HG02588 (cell line): Measurements from ENCODE around the gene SMIM44.
A peak's percentile ranks its signal among the peaks of the same experiment; 100 is the strongest.

ENCODE experiments used
- ATAC-seq: cut with Tn5 transposase; IDR thresholded peaks from one replicate; pipeline ENCODE4 v1.9.1; 2021; ENCODE audit warnings: mild to moderate bottlenecking, moderate library complexity; ENCODE audit not compliant: unreplicated experiment

SMIM44 gene

GRCh38 chr19:3501780-3502179 is 18.5 kb upstream of the SMIM44 start:
- no peak for ATAC-seq

- peak; percentile 82 for ATAC-seq
Measured at GRCh38 chr19:3500429-3501101, 17.3 kb upstream of the SMIM44 start, which contains the start of gene DOHH. TSS of gene DOHH (minus strand) at chr19:3500674. CDS start at chr19:3496814, 3,860 bp downstream.

GRCh38 chr19:3499738-3500428 is 16.6 kb upstream of the SMIM44 start:
- peak; percentile 9 for ATAC-seq

GRCh38 chr19:3497757-3498520 is 14.7 kb upstream of the SMIM44 start:
- no peak for ATAC-seq

GRCh38 chr19:3496392-3497273 is 13.4 kb upstream of the SMIM44 start:
- ATAC-seq = no peak

GRCh38 chr19:3494559-3494958 is 11.3 kb upstream of the SMIM44 start:
- no peak for ATAC-seq

GRCh38 chr19:3494051-3494450 is 10.8 kb upstream of the SMIM44 start:
- no peak for ATAC-seq

GRCh38 chr19:3493651-3494050 is 10.4 kb upstream of the SMIM44 start:
- no peak for ATAC-seq

GRCh38 chr19:3492919-3493318 is 9.7 kb upstream of the SMIM44 start:
- no peak for ATAC-seq

- ATAC-seq = no peak
Measured at GRCh38 chr19:3492131-3492839, 9.0 kb upstream of the SMIM44 start.

GRCh38 chr19:3491396-3492119 is 8.3 kb upstream of the SMIM44 start:
- ATAC-seq = no peak

- no peak for ATAC-seq
Measured at GRCh38 chr19:3482507-3483225, 575 bp downstream of the SMIM44 start.

GRCh38 chr19:3481241-3482090 is 1.8 kb downstream of the SMIM44 start:
- no peak for ATAC-seq

- no peak for ATAC-seq
Measured at GRCh38 chr19:3480383-3481091, 2.7 kb downstream of the SMIM44 start, which contains the start of gene SMIM24. TSS of gene SMIM24 (minus strand) at chr19:3480525. CDS start at chr19:3480463, 62 bp downstream.

- ATAC-seq = no peak
Measured at GRCh38 chr19:3479834-3480215, 3.4 kb downstream of the SMIM44 start.

- no peak for ATAC-seq
Measured at GRCh38 chr19:3479177-3479833, 3.9 kb downstream of the SMIM44 start.
